GM18499 (cell line): ENCODE measurements around the gene SH3PXD2B.
"Not testable (repeated sequence)": the region's sequence is repeated elsewhere in the genome, so short reads cannot be mapped to it uniquely, and the experiment has no call there.

Source experiments
- ATAC-seq: cut with Tn5 transposase; IDR thresholded peaks from one replicate; pipeline ENCODE4 v1.9.1; 2021; ENCODE audit warnings: moderate number of reproducible peaks; ENCODE audit not compliant: insufficient read depth, unreplicated experiment

Gene SH3PXD2B

GRCh38 chr5:172486451-172486850, 32.1 kb upstream of the SH3PXD2B start:
- ATAC-seq, result no peak

- ATAC-seq, result no peak
These were observed 31.3 kb upstream of the SH3PXD2B start for GRCh38 chr5:172485511-172486202.

GRCh38 chr5:172484664-172485063, 30.3 kb upstream of the SH3PXD2B start:
- no peak for ATAC-seq

GRCh38 chr5:172482156-172483020, 28.1 kb upstream of the SH3PXD2B start:
- ATAC-seq, result no peak

- no peak for ATAC-seq
These were observed 26.9 kb upstream of the SH3PXD2B start for GRCh38 chr5:172481011-172481800.

GRCh38 chr5:172479784-172480115, 25.4 kb upstream of the SH3PXD2B start:
- no peak for ATAC-seq

- no peak for ATAC-seq
These were observed 24.9 kb upstream of the SH3PXD2B start for GRCh38 chr5:172479034-172479783.

GRCh38 chr5:172478695-172479033, 24.3 kb upstream of the SH3PXD2B start:
- ATAC-seq, result not testable (repeated sequence)

GRCh38 chr5:172478256-172478655, 23.9 kb upstream of the SH3PXD2B start:
- ATAC-seq, result no peak

- ATAC-seq, result no peak
These were observed 23.1 kb upstream of the SH3PXD2B start for GRCh38 chr5:172477466-172477865.

GRCh38 chr5:172474293-172474692, 20.0 kb upstream of the SH3PXD2B start:
- no peak for ATAC-seq

GRCh38 chr5:172473427-172473826, 19.1 kb upstream of the SH3PXD2B start:
- ATAC-seq, result no peak

GRCh38 chr5:172469697-172470096, 15.4 kb upstream of the SH3PXD2B start:
- ATAC-seq, result no peak

- no peak for ATAC-seq
These were observed 11.7 kb upstream of the SH3PXD2B start for GRCh38 chr5:172466062-172466461.

- ATAC-seq, result no peak
These were observed 8.7 kb upstream of the SH3PXD2B start for GRCh38 chr5:172463031-172463430.

GRCh38 chr5:172459783-172460165, 5.4 kb upstream of the SH3PXD2B start:
- ATAC-seq, result no peak

- no peak for ATAC-seq
These were observed 4.9 kb upstream of the SH3PXD2B start for GRCh38 chr5:172458976-172459782.

GRCh38 chr5:172456076-172456722, 1.9 kb upstream of the SH3PXD2B start:
- no peak for ATAC-seq

GRCh38 chr5:172455511-172456061, 1.3 kb upstream of the SH3PXD2B start:
- no peak for ATAC-seq
